H1 (cell line): Measurements from ENCODE around the gene COMT.

Experiments used
- CTCF ChIP-seq, 3 experiments: IDR thresholded peaks; 1 replicate in 2 of 3; 2 replicates in 1 of 3; pipeline versions ENCODE4 v1.5.1 to v1.6.1; 2011; ENCODE audit warnings: low read length in 3 of 3, mild to moderate bottlenecking in 3 of 3, inconsistent platforms in 2 of 3, low read depth in 1 of 3, moderate library complexity in 1 of 3; ENCODE audit not compliant: insufficient read depth in 1 of 3; ENCODE audit errors: control extremely low read depth in 1 of 3
- POLR2A ChIP-seq, 2 experiments: IDR thresholded peaks; 1 replicate in 1 of 2; 2 replicates in 1 of 2; pipeline ENCODE4 v1.6.1; 2011; ENCODE audit warnings: low read depth in 2 of 2, low read length in 2 of 2, mild to moderate bottlenecking in 2 of 2; ENCODE audit errors: control extremely low read depth in 1 of 2

DNA sequence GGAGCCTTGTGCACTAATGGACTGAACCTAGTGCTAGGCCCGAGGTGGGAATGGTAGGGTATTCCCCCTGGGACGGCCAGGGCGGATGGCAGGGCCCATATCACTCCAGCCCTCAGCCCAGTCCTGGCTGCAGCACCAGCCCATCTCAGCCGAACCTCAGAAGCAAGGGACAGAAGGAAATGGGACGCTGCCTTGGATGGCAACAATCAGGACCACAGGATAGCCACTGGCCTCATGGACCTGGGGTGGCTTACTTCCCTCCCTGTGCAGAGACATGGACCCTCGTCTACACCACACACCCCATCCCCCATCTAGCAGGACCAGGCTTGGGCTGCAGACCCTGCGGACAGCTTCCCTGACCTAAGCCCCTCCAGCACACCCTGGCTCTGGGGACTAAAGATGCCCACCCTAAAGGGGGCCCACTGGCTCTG, 50.9 kb downstream of the COMT start:
- TF ChIP-seq CTCF (IDR thresholded peaks at IDR 0.05; ENCODE audit: control extremely low read depth in 1 of 3, insufficient read depth in 1 of 3, low read depth in 1 of 3, low read length in 3 of 3): no peak
- TF ChIP-seq POLR2A (IDR thresholded peaks at IDR 0.05; ENCODE audit: control extremely low read depth in 1 of 2, low read depth in 2 of 2, low read length in 2 of 2): no peak
